HG02623 (cell line): ENCODE measurements around the gene TMEM11.

ENCODE experiments used
- ATAC-seq: cut with Tn5 transposase; IDR thresholded peaks from one replicate; pipeline ENCODE4 v1.9.1; 2021; ENCODE audit warnings: moderate library complexity; ENCODE audit not compliant: unreplicated experiment

Gene TMEM11

DNA sequence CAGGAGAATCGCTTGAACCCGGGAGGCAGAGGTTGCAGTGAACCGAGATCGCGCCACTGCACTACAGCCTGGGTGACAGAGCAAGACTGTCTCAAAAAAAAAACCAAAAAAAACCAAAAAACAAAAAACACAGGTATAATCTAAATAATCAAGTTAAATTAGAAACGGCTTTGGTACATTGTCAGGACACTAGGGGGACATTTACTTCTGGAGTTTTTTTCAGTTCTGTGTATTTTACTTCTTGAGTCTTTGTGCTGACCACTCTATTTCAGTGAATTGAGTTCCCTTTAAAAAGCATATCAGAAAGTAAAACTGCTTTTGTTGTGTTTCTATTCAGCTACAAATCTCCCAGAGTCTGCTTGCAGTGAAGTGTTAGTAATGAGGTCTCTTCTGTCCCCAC lies 50.9 kb downstream of the TMEM11 start:
- ATAC-seq, result no peak

DNA sequence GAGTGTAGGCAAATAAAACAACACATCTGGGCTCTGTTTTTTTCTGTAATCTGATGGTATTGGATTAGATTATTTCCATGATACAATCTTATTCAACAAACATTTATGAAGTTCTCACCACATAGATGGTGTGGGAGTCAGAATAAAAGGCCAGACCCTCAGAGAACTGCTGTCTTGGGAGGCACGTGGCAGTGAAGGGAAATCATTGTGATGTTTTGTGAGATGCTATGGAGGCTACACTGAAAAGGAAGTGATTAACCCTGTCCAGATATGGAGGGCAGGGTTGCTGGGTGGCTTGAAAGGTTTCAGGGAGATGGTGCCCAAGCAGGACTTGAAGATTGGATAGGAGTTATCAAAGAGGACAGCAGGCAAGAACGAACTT lies 51.6 kb downstream of the TMEM11 start:
- ATAC-seq, result no peak

DNA sequence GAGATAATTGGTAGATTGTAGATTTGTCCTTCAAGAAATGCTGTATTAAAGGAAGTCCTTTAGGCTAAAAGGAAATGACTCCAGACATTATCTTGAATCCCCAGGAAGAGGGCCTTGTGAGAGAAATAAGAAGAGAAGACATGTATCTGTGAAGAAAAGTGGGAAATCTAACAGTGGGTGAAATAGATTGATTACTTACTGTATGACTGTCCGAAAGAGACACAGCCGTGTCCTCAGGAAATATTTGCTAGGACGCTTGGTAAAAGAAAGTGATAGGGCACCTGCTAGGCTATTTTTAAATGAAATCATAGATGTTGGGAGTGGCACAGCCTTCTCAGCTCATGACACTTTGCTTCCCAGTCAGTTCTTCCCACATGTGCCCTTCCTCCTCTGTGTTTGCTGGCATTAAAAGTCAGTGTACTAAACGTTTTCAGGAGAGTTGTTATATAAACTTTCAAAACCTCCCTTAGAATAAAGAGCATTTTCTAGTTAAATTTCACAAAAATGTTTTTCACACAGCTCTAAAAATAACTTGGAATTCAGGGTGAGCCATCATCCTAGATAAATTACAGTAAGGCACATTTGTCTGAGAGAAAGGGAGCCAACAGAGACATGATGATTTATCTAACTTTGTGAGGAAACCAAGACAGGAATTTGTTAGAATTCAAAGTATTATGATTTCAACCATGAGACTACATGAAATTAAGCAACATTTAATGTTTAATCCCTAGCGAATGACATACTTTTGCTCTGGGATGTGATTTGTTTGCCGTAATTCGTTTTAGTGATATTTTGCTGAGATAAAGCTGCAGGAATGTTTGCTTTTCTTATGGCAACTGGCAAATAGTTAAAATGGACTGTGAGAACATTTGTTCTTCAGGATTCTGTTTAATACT lies 52.2 kb downstream of the TMEM11 start:
- ATAC-seq, result no peak

DNA sequence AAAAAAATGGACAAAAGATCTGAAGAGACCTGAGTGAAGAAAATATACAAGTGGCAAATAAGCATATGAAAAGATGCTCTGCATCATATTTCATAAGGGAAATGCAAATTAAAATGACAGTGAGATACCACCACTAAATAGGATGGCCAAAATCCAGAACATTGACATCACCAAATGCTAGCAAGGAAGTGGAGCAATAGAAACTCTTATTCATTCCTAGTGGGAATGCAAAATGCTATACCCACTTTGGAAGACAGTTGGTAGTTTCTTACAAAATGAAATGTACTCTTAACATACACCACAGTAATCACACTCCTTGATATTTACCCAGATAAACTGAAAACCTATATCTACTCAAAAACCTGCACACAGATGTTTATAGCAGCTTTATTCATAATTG lies 53.6 kb downstream of the TMEM11 start:
- no peak for ATAC-seq

DNA sequence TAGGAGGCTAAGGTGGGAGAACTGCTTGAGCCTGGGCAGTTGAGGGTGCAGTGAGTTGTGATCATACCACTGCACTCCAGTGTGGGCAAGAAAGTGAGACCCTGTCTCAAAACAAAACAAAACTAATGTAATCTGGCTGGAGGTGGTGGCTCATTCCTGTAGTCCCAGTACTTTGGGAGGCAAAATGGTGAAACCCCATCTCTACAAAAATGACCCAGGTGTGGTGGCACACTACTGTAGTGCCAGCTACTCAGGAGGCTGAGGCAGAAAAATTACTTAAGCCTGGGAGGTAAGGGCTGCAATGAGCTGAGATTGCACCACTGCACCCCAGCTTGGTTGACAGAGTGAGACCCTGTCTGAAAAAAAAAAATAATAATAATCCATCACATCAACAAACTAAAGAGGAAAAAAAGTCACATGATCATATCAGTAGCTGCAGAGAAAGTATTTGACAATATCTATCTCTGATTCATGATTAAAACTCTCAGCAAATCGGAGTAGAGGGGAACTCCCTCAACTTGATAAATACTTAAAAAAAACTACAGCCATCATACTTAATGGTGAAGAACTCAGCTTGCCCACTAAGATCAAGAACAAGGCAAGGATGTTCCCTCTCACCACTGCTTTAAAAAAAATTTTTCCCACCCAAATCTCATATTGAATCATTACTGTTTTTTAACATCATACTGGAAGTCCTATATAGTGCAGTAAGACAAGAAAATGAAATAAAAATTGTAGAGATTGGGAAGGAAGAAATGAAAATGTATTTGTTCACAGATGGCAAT lies 56.2 kb downstream of the TMEM11 start:
- ATAC-seq, result no peak

DNA sequence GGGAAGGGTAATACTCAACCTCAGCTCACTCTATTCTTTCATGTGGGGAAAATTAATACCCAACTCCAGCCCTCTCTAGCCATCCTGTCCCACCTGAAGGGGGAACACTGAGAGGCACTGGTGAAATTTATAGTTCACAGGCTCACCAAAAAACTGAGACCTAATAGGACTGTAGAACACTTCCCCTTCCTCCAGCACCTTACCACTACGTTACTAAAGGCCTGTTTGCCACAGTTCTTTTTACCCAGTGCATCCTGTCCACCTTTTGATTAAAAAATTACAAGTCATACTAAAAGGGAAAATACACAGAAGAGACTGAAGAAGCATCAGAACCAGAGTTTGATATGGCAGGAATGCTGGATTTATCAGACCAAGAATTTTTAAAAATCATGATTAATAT lies 61.2 kb downstream of the TMEM11 start:
- ATAC-seq, result no peak

DNA sequence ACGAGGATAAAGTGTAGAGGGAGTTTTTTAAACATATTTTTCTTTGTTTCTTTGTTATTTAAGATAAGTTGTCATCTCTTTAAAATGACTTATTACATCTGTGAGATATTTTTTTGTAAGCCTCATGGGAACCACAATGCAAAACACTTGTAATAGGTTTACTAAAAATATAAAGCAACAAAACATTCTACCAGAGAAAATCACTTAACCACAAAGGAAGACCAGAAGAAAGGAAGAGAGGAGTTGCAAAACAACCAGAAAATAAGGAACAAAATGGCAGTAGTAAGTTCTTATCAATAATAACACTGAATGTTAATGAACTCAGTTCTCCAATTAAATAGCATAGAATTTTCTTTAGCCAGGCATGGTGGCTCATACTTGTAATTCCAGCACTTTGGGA lies 64.3 kb downstream of the TMEM11 start:
- ATAC-seq, result no peak
